HG03103 (cell line): Measurements from ENCODE around the gene NPAS2.

Experiments used
- ATAC-seq: cut with Tn5 transposase; IDR thresholded peaks from one replicate; pipeline ENCODE4 v1.9.1; 2021; ENCODE audit warnings: low read depth; ENCODE audit not compliant: unreplicated experiment

NPAS2 gene

GRCh38 chr2:100983201-100983600 lies 163.3 kb downstream of the NPAS2 start:
- ATAC-seq: no peak

GRCh38 chr2:100983684-100984310 lies 163.9 kb downstream of the NPAS2 start:
- no peak for ATAC-seq

GRCh38 chr2:100984892-100985307 lies 165.0 kb downstream of the NPAS2 start:
- ATAC-seq: no peak

GRCh38 chr2:100986157-100986556 lies 166.2 kb downstream of the NPAS2 start:
- ATAC-seq: no peak

- no peak for ATAC-seq
Observed at GRCh38 chr2:100987536-100987935, 167.6 kb downstream of the NPAS2 start.

GRCh38 chr2:100987974-100988373 lies 168.0 kb downstream of the NPAS2 start:
- ATAC-seq: no peak

GRCh38 chr2:100988630-100989417 lies 168.9 kb downstream of the NPAS2 start:
- ATAC-seq: no peak

- no peak for ATAC-seq
Observed at GRCh38 chr2:100989666-100990065, 169.7 kb downstream of the NPAS2 start.

GRCh38 chr2:100990166-100990565 lies 170.2 kb downstream of the NPAS2 start:
- ATAC-seq: no peak

GRCh38 chr2:100990650-100991403 lies 170.9 kb downstream of the NPAS2 start:
- no peak for ATAC-seq

GRCh38 chr2:100991404-100991773 lies 171.4 kb downstream of the NPAS2 start:
- ATAC-seq: no peak

- ATAC-seq: no peak
Observed at GRCh38 chr2:100992262-100992661, 172.3 kb downstream of the NPAS2 start.

- ATAC-seq: no peak
Observed at GRCh38 chr2:100993294-100993693, 173.4 kb downstream of the NPAS2 start.

- ATAC-seq: no peak
Observed at GRCh38 chr2:100995309-100996075, 175.6 kb downstream of the NPAS2 start.

- no peak for ATAC-seq
Observed at GRCh38 chr2:100997509-100998234, 177.7 kb downstream of the NPAS2 start.

- no peak for ATAC-seq
Observed at GRCh38 chr2:100998235-100998573, 178.3 kb downstream of the NPAS2 start.

- no peak for ATAC-seq
Observed at GRCh38 chr2:100999995-101000394, 180.1 kb downstream of the NPAS2 start.

- ATAC-seq: peak; percentile 92
Observed at GRCh38 chr2:101001691-101002561, 182.0 kb downstream of the NPAS2 start, which contains the start of gene RPL31. TSS of gene RPL31 (plus strand) at chr2:101002289. CDS start at chr2:101002702, 413 bp downstream.
